Prostate gland (tissue), 2 donors: ENCODE measurements around the gene PPFIA2. TPM values are rescaled to one million over a fixed set of nuclear protein-coding genes. Genes with fewer than 3 reads are reported as not detected.

ENCODE experiments used
- DNase-seq: peaks from one replicate; pipeline ENCODE4 v3.0.0-alpha.2; 2019; ENCODE audit warnings: low spot score
- H3K27ac ChIP-seq, 2 donors: fragments of 200-600 bp; sonication (generic); 2 replicates each; pipeline ENCODE4 v1.5.1; 2017 to 2019
- H3K27me3 ChIP-seq: fragments of 200-600 bp; sonication (generic); replicated peaks from 2 replicates; pipeline ENCODE4 v1.5.1; 2019; ENCODE audit not compliant: insufficient read depth
- H3K36me3 ChIP-seq, 2 donors: fragments of 200-600 bp; sonication (generic); 1 replicate in 1 of 2; 2 replicates in 1 of 2; pipeline versions ENCODE4 v1.5.1 to v1.8.1; 2017 to 2019
- H3K4me1 ChIP-seq: fragments of 200-600 bp; sonication (generic); replicated peaks from 2 replicates; pipeline ENCODE4 v1.5.1; 2019
- H3K4me3 ChIP-seq, 2 donors: fragments of 200-600 bp; sonication (generic); 2 replicates each; pipeline ENCODE4 v1.5.1; 2017 to 2019
- H3K9me3 ChIP-seq: fragments of 200-600 bp; sonication (generic); 2 replicates; pipeline ENCODE4 v1.5.1; 2017
- CTCF ChIP-seq, 4 experiments: fragments of 200-600 bp in 2 of 4; fragments of 450-650 bp in 2 of 4; sonication (generic) in 2 of 4; IDR thresholded peaks; 1 replicate in 3 of 4; 2 replicates in 1 of 4; pipeline ENCODE4 v1.5.1; 2016 to 2019; ENCODE audit warnings: antibody characterized with exemption in 4 of 4, mild to moderate bottlenecking in 2 of 4, moderate library complexity in 2 of 4
- POLR2A ChIP-seq: fragments of 450-650 bp; IDR thresholded peaks from one replicate; pipeline ENCODE4 v1.6.1; 2016; ENCODE audit warnings: antibody characterized with exemption, mild to moderate bottlenecking
- POLR2AphosphoS5 ChIP-seq: sonication (generic); formaldehyde crosslinking; IDR thresholded peaks from one replicate; pipeline ENCODE4 v1.6.1; 2017; ENCODE audit warnings: antibody characterized with exemption
- WGBS: methylation state at CpG from one replicate; pipeline ENCODE4 v1.1.5; 2018; 5-methylcytosine and 5-hydroxymethylcytosine counted together
- intact Hi-C: fragments of 100-400 bp; cut with DNase I; formaldehyde crosslinking; loops from one replicate; pipeline ENCODE4 v1.14.2; 2022
- total RNA-seq, 2 donors: library from RNA; depleted of rRNA; stranded (reverse); fragments of >200 nt; gene quantifications; one replicate each; pipeline ENCODE4 v1.1.0, GENCODE V29; 2016

PPFIA2 gene
- total RNA-seq, 2 donors from 2014 or later, result 7.3 to 22.9 TPM

- no peak for TF ChIP-seq CTCF (IDR thresholded peaks at IDR 0.05)
- TF ChIP-seq POLR2AphosphoS5, result no peak
- TF ChIP-seq POLR2A, result no peak
- intact Hi-C loops, result no loop called here
- no peak overlapping the region for H3K27ac ChIP-seq
- DNase-seq, result no peak
- H3K4me1 ChIP-seq, result no peaks in the 10 kb centered on the region
- H3K4me3 ChIP-seq, result no peak overlapping the region
- no peaks in the 10 kb centered on the region for H3K27me3 ChIP-seq
- WGBS, result 59% methylated on average over 2 of the region's 2 CpGs
- H3K36me3 ChIP-seq, result no peaks in the 10 kb centered on the region
- H3K9me3 ChIP-seq, result no peaks in the 10 kb centered on the region
Observed at GRCh38 chr12:81792666-81793065, 33.5 kb upstream of the PPFIA2 start.

GRCh38 chr12:81779216-81779615 lies 20.1 kb upstream of the PPFIA2 start:
- Histone ChIP-seq H3K27ac (no peak overlapping the region), H3K9me3 (no peaks in the 10 kb centered on the region), H3K27me3 (no peaks in the 10 kb centered on the region), H3K4me3 (no peak overlapping the region), H3K4me1 (no peaks in the 10 kb centered on the region), H3K36me3 (no peaks in the 10 kb centered on the region)
- TF ChIP-seq POLR2AphosphoS5, result no peak
- TF ChIP-seq CTCF (IDR thresholded peaks at IDR 0.05), result no peak
- TF ChIP-seq POLR2A, result no peak
- no peak for DNase-seq
- intact Hi-C loops, result no loop called here

GRCh38 chr12:81778719-81779118 lies 19.6 kb upstream of the PPFIA2 start:
- intact Hi-C loops, result no loop called here
- WGBS, result 77% methylated on average over 2 of the region's 2 CpGs
- Histone ChIP-seq H3K36me3 (no peaks in the 10 kb centered on the region), H3K9me3 (no peaks in the 10 kb centered on the region), H3K4me1 (no peaks in the 10 kb centered on the region), H3K27me3 (no peaks in the 10 kb centered on the region), H3K4me3 (no peak overlapping the region), H3K27ac (no peak overlapping the region)
- DNase-seq, result no peak
- TF ChIP-seq POLR2A (no peak), CTCF (IDR thresholded peaks at IDR 0.05) (no peak), POLR2AphosphoS5 (no peak)

GRCh38 chr12:81758421-81759189 lies 545 bp downstream of the PPFIA2 start:
- H3K27me3 ChIP-seq, result no peaks in the 10 kb centered on the region
- intact Hi-C loops, result no loop called here

More at GRCh38 chr12:81758421-81759189, 545 bp downstream of the PPFIA2 start:
- Histone ChIP-seq H3K4me1 (no peaks in the 10 kb centered on the region), H3K9me3 (no peaks in the 10 kb centered on the region), H3K4me3 (peak overlapping the region; percentile 18 to 25), H3K36me3 (no peaks in the 10 kb centered on the region), H3K27ac (no peak overlapping the region)
- TF ChIP-seq POLR2A (no peak), POLR2AphosphoS5 (no peak), CTCF (IDR thresholded peaks at IDR 0.05) (no peak)
- WGBS, result 1% methylated on average over 47 of the region's 50 CpGs
- no peak for DNase-seq
